DMS79 treated with DMSO at 0.1 percent for 48 hours (cell line): Measurements from ENCODE around the gene APRT.
"Not testable (repeated sequence)": the region's sequence is repeated elsewhere in the genome, so short reads cannot be mapped to it uniquely, and the experiment has no call there.

Experiments used
- DNase-seq: peaks from one replicate; lab custom pipeline; 2025; lab: John Stamatoyannopoulos, UW

Gene APRT

DNA sequence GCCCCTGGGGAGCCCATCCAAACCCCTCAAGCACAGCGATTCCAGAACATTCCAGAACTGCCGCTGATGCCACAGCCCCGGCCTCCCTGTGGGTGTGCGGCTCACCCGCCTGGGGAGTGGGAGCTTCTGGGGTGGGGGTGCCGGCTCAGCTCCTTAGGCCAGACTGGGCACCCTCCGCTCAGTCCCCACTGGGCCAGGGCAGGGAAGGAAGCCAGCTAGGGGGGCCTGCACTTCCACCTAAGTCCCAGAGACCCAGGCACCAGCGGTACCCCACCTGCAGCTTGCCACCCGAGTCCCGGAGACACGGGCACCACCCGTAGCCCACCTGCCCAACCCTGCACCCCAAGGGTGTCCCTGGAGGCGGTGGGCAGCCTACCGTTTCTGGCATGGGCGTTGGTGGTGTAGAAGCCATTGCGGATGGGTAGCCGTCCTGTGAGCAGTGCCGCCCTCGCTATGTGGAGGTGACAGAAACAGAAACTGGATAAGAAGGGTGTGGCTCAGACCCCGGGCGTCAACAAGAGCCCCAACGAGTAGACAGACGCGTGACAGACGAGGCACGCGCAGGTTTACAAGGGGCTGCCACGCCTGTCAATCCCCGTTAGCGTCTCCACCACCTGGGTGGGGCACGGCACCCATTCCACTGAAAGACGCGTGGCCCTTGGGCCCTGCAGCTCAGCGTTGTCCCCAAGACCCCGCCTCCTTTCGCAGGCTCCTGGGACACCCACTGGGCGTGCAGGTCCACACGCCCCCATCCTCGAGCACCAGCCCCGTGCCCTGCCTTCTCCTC, 30.0 kb upstream of the APRT start:
- DNase-seq = no peak

DNA sequence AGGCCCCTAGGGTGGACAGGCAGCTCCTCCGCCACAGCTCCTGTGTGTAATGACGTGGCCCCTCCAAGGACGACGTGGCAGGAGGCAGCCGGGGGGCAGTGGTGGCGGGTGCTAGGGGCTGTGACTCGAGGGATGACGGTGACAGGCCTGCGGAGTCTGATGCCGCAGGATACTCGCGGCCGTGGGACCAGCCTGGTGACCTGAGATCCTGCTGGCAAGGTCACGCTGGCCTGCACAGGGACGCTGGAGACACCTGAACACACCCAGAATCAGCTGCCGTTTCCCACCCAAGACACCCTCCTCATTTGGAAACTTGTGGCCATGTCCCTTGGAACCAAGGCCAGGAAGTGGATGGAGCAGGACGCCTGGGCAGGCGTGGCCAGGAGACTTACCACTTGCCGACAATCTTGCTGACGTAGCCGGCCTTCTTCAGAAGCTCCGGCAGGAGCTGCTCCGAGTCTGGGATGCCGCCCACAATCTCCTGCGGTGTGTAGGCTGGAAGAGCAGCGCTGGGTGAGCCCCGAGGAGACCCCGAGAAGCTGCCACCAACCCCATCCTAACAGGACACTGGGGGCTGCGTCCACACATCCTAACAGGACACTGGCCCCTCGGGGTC, 29.0 kb upstream of the APRT start:
- no peak for DNase-seq

DNA sequence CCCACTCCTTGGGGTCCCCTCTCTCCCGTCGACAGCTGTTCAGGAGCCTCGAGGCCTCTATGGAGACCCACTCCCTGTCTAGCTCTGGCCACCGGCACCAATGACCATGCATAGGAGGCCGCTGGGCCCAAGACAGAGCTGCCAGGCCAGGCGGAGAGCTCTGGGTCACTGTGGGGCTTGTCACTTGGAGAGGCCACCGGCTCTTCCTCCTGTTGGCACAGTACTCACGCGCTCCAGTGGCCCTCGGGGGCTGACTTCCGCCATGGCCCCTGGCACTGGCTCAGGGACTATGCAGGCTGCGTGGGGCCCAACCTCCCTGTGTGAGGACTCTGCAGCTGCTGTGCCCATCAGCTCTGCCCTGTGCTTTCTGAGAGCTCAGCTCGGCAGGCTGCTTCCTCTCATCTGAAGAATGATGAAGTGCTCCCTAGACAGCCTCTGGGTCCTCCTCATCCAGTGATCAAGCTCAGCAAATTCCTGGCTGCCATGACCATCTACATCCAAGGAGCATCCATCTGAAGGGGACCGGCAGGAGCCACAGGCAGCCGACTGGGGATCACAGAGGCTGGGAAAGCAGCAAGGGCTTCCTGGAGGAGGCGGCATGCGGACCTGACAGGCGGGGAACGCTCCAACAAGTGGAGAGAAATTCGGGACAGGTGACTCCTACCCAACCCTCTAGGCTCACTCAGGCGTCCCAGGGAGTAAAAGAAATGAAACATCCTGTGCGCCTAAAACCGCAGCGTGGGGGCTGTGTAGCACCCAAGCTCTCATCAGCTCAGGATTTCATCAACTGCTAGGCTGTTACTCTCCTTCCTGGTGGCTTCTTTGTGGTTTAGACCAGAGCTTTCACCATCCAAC, 28.2 kb upstream of the APRT start:
- DNase-seq = no peak

DNA sequence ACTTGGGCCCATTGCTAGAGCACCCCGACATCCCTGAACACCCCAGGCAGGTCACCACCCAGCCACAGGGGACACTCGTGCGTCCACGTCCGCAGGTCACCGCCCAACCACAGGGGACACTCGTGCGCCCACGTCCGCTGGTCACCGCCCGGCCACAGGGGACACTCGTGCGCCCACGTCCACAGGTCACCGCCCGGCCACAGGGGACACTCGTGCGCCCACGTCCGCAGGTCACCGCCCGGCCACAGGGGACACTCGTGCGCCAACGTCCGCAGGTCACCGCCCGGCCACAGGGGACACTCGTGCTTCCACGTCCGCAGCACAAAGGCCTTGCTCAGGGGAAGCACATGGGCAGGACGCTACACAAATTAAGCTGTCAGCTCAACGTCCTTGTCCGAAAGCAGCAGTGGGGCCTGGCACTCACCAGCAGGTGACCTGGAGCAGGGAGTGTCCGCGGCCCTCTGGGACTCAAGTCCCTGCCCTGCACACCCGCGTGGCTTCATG, 27.4 kb upstream of the APRT start:
- no peak for DNase-seq

DNA sequence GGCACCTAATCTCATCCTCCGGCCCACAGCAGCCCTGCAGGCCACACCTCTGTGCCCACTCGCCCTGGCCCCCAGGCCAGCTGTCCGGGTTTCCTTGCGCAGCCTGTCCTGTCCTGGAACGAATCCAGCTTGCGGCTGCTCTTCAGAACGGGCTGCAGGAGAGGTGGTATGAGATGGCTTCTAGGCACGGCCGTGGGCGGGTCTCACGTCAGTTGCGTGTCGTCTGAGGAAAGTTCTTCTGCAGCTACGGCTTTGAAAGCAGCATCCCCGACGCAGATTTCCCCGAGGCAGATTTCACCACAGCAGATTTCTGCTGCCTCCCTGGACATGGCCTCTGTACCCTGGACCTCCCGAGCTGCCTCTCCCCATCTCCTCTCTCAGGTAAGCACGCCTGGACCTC, 26.8 kb upstream of the APRT start:
- no peak for DNase-seq

DNA sequence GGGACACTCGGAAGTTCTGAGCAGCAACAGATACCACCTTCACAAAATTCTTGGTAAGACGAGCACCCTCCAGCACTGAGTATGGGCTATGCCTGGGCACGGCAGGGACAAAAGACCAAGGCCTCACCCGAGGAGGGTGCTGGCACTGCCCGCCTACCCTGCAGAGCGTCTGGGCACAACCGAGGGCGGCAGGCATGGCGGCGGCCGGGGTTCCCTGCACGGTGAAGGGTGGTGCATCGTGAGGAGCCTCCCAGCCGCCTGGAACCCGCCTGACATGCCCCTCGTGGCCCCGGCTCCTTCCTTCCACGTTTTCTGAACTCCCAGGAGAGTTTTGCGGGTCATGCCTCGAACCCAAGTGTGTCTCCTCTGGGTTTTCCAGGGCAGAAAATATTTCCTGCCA, 26.1 kb upstream of the APRT start:
- no peak for DNase-seq

DNA sequence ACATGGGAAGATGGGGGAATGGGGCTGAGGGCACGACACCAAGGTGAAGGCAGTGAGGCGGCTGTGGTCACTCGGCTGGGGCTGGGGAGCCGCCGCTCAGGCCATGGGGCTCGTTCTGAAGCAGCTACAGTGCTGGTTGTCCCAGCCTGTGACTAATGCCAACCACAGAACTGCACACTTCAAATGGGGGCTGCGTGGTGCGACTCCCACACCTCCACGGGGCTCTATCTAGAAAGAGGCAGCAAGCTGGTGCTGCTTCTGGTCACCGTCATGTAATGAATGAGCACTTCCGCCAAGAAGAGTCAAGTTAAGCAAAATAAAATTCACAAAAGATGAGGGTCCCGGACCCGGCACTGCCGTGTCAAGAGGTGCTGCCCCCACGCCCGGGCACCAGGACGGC, 25.1 kb upstream of the APRT start:
- DNase-seq = no peak

DNA sequence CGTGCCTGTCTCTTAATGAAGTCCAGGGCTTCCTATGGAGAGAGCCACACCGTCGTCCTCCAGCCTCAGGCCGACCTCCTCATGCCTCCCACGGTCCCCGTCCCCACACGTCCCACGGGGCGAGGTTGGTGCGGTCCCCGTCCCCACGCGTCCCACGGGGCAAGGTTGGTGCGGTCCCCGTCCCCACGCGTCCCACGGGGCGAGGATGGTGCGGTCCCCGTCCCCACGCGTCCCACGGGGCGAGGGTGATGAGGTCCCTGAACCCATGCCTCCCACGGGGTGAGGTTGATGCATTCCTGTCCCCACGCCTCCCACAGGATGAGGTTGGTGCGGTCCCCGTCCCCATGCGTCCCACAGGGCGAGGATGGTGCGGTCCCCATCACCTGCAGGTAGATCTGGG, 24.1 kb upstream of the APRT start:
- no peak for DNase-seq

DNA sequence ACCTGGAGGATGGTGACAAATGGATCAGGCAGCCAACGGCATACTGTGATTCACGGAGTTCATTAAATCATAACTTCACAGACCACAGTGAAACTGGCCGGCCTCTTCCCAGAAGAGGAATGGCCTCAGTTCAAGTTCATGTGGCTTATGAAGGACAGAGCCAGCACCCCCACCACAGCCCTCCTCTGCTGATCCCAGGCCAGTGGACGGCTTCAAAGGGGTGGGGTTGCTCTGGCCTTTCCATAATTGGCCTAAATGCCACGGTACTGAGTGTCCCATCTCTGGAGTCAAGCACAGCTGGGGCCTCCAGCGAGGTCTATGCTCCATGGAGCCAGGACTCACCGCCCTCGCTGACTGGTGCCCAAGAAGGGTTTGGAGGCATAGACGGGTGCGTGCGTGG, 23.7 kb upstream of the APRT start:
- no peak for DNase-seq

DNA sequence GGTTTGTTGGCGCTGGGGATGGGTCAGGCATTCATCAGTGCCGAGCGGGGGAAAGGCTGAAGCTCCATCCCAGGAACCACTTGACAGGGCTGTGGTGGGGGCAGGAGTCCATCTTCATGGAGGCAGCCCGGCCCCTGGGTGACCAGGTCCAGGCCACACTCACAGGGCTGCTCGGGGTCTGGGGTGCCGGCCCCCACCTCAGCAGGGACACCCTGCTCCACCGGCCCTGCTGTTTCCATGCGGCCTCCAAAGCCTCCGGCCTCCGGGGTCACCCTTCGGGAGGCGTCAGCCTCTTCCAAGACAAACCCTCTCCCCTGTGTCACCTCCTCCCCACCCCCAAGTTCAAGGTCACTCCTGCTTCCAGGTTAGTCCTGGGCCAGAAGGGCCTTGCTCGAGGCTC, 22.9 kb upstream of the APRT start:
- DNase-seq = no peak

DNA sequence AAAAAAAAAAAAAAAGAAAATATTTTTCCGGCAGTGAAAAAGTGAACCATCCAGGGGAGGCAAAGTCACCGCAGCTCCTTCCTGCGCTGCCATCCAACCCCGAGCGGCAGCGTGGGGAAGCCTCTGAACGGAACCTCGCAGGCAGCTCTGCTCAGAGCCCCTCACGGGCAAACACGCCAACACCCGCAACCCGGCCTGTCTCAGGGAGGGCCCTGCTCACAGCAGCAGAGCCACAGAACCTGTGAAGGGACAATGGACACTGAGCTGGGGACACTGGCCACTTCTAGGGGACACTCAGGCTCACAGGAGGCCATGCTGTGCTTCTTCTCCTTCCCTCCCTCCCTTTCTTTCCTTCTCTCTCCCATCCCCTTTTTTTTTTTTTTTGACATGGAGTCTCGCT, 21.4 kb upstream of the APRT start:
- no peak for DNase-seq

DNA sequence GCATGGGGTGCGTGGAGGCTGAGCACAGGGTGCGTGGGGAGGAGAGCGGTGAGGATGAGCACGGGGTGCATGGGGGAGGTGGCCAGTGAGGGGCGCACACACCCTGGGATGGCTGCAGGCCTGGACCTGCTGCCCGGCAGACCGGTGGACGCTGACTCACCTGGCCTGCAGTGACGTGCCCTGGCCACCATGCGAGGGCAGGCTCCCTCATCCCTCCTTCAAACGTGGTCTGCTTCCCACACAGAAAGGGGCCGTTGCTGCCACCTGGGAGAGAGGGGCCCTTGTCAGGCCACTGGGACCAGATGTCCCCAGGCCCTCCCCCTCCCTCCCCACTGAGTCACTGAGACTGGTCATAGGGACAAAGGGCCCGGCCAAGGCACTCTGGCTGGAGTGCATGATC, 20.1 kb upstream of the APRT start:
- no peak for DNase-seq

DNA sequence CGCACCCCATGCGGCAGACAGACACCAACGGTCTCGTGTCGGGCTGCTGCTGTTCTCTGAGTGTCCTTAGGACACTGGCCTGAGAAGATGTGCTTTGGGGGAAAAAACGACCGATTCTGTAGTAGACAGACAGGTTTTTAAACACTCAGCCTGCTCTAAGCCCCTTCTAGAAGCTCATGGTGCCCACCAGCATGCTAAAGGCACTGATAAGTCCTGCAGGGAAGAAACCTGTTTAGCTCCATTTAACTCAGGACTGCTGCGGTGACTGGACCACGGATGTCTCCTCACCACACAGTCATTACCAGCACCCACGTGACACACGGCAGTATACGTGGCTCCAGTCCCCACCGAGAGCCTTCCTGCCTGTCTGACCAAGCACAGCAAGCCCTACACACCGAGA, 19.1 kb upstream of the APRT start:
- no peak for DNase-seq

DNA sequence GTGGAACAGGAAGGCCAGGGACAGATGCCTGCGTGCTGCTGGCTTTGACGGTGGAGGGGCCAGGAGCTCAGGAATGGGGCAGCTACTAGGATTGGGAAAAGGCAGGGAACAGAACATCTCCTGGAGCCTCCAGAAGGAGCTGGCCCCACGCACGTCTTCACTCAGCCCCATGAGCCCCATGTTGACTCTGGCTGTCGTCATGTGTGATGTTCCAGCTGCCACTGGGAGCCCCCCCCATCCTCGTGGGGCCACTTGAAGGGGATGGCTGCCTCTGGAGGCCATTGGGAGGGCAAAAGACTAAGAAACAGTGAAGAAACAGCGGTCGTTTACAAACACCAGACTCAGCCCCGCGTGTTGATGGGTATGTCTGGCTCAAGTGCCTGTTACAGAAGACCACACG, 18.5 kb upstream of the APRT start:
- no peak for DNase-seq

DNA sequence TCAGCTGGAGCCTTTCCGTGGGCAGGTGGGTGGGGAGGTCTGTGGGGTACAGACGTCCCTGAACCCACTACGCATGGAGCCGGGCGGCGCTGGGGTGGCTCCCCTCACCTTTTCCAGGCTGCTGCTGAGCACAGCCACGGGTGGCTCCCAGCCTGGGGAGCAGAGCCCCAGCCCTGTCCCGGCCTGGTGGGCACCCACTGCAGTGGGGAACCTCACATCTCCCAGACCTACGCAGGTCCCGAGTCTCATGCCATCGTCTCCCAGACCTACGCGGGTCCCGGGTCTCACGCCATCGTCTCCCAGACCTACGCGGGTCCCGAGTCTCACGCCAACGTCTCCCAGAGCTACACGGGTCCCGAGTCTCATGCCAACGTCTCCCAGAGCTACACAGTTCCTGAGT, 17.0 kb upstream of the APRT start:
- no peak for DNase-seq

DNA sequence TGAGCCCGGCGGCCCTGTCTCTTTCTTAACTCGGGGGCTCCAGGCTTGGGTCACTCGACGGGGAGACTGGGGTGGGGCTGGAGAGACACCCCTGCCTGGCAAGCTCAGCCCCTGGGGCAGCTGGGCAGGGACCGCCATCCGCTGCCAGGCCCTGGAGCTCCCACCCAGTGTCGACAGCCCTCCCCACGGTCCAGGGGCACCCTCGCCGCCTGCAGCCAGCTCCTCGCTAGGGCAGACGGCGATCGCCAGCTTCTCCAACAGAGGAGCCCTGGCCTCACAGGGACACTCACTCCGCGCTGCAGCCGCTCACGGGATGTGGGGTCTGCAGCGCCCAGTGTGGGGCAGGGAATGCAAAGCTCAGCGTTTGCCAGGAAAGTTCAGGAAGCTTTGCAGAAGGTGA, 16.0 kb upstream of the APRT start:
- no peak for DNase-seq

DNA sequence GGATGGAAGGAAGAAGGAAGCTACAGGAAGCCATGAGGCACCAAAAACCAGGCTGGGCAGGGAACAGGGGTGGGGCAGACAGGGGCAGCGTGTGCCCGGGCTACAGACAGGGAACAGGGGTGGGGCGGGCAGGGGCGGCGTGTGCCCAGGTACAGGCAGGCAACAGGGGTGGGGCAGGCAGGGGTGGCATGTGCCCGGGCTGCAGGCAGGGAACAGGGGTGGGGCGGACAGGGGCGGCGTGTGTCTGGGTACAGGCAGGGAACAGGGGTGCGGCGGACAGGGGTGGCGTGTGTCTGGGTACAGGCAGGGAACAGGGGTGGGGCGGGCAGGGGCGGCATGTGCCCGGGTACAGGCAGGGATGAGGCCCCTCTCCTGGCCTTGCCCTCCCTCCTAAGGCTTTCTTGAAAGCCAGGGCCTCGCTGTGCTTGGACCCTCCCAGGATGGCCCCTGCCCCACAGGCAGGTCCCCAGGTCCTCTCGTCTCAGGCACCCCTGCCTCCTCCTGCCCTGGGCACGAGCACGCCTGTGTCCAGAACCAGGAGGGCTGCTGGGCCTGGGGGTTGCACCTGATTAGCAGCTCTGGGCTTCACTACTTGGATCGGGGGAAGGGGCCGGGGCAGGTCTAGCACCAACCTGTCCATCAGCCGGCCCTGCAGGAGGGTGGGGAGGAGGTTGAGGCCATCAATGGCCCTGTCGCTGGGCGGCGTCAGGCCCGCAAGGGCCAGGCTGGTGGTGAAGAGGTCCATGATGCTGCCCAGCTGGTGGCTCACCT, 14.5 kb upstream of the APRT start:
- no peak for DNase-seq

DNA sequence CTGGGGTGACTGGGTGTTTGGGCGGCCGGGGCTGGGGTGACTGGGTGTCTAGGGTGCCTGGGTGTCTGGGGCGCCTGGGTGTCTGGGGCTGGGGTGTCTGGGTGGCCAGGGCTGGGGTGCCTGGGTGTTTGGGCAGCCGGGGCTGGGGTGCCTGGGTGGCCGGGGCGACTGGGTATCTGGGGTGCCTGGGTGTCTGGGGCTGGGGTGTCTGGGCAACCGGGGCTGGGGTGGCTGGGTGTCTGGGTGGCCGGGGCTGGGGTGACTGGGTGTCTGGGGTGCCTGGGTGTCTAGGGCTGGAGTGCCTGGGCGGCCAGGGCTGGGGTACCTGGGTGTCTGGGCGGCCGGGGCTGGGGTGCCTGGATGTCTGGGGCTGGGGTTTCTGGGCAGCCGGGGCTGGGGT, 13.4 kb upstream of the APRT start:
- no peak for DNase-seq

DNA sequence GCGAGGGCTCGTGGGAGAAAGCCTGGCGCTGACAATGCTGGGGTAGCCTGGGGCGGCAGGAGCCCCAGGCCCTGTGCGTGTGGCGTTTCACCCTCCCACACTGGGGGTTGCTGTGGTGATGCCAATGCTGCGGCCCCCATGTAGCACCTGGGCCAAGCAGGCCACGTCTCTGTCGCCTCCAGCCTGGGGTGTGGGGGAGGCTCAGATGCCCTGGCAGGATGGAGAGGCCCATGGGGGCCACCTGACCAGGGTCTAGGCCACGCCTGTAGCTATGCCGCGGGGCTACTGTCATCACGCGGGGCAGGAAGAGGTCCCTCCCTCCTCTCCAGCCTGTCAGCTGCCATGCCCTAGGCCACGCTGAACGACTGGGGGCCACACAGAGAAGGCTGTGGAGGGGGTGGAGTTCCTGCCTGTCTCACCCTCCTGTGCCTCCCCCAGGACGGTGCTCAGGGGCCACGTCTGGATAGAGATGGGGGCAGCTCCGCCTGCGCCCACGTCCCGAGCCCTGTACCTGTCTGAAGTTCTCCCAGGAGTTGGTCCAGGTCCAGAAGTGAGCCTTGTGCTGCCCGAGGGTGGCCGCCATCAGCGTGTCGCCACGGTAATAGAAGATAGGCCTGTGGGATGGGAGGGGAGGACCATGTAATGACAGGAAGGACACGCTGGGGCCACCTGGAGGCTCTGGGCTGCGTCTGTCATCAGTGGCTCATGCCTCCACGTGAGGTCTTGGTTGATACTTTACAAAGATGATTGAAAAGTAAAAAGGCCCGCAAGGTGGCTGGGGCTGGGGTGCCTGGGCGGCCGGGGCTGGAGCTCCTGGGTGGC, 12.7 kb upstream of the APRT start:
- DNase-seq = no peak

DNA sequence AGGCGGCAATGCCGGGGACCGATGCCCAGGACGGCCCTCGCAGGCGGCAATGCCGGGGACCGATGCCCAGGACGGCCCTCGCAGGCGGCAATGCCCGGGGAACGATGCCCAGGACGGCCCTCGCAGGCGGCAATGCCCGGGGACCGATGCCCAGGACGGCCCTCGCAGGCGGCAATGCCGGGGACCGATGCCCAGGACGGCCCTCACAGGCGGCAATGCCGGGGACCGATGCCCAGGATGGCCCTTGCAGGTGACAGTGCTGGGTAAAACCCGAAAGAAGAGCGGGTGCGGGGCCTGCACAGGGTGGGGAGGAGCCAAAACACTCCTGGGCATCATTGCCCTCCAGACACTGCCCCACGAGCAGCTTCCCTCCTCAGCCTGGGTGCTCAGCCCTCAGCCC, 11.9 kb upstream of the APRT start:
- not testable (repeated sequence) for DNase-seq
